ENCODE results near the gene EEPD1. TPM values are rescaled to one million over a fixed set of nuclear protein-coding genes. Genes with fewer than 3 reads are reported as not detected.

EEPD1 gene
- polyA plus RNA-seq, 3 donors from 2014 or later, result 1.3 to 4.4 (median 2.1) TPM

Other genes with a start within 250 kb of the EEPD1 start
- under 1 TPM in 1 of 3 donors, not detected in 2; 0.84 TPM for gene ANLN, start 236.6 kb downstream of the EEPD1 start, polyA plus RNA-seq